ENCODE results near the gene HGF. TPM values are rescaled to one million over a fixed set of nuclear protein-coding genes. Genes with fewer than 3 reads are reported as not detected.

The HGF gene
- total and polyA plus RNA-seq, 7 donors: 0.46 to 27.2 (median 4.6) TPM

GRCh38 chr7:81690251-81690650 is 79.6 kb downstream of the HGF start:
- TF ChIP-seq POLR2AphosphoS5 (IDR thresholded peaks at IDR 0.05) (no peak), POLR2A (IDR thresholded peaks at IDR 0.05) (no peak), CTCF (IDR thresholded peaks at IDR 0.05) (no peak), EP300 (IDR thresholded peaks at IDR 0.05) (no peak)
- H3K4me1 ChIP-seq: peaks cover 0 to 3% (median 1%) of the 10 kb centered on the region in 4 donors
- no peaks in the 10 kb centered on the region for H3K27me3 ChIP-seq
- intact Hi-C loops (cut with DNase I): no loop called here
- no peaks in the 10 kb centered on the region for H3K9me3 ChIP-seq
- H3K4me3 ChIP-seq: no peak overlapping the region
- 32 to 57% methylated on average over 5 of the region's 5 CpGs for WGBS, 2 donors
- H3K36me3 ChIP-seq: no peaks in the 10 kb centered on the region
- DNase-seq: no peak
- H3K27ac ChIP-seq: no peak overlapping the region

- WGBS, 2 donors: 74 to 85% methylated on average over 4 of the region's 4 CpGs
- no peak for DNase-seq
- TF ChIP-seq POLR2A (IDR thresholded peaks at IDR 0.05) (no peak), CTCF (IDR thresholded peaks at IDR 0.05) (no peak), EP300 (IDR thresholded peaks at IDR 0.05) (no peak), POLR2AphosphoS5 (IDR thresholded peaks at IDR 0.05) (no peak)
- Histone ChIP-seq H3K27me3 (no peaks in the 10 kb centered on the region), H3K27ac (no peak overlapping the region), H3K4me1 (peaks cover 0 to 16% (median 7%) of the 10 kb centered on the region in 4 donors), H3K36me3 (no peaks in the 10 kb centered on the region), H3K4me3 (no peak overlapping the region), H3K9me3 (no peaks in the 10 kb centered on the region)
- intact Hi-C loops (cut with DNase I): no loop called here
These were observed 81.0 kb downstream of the HGF start for GRCh38 chr7:81688622-81689411.

GRCh38 chr7:81687062-81687461 is 82.8 kb downstream of the HGF start:
- no peaks in the 10 kb centered on the region for H3K27me3 ChIP-seq
- DNase-seq: no peak
- no peaks in the 10 kb centered on the region for H3K9me3 ChIP-seq
- H3K4me1 ChIP-seq: peaks cover 0 to 16% (median 7%) of the 10 kb centered on the region in 4 donors
- H3K27ac ChIP-seq: no peak overlapping the region
- intact Hi-C loops (cut with DNase I): no loop called here
- no peak overlapping the region for H3K4me3 ChIP-seq
- TF ChIP-seq POLR2AphosphoS5 (IDR thresholded peaks at IDR 0.05) (no peak), POLR2A (IDR thresholded peaks at IDR 0.05) (no peak), CTCF (IDR thresholded peaks at IDR 0.05) (no peak), EP300 (IDR thresholded peaks at IDR 0.05) (no peak)
- no peaks in the 10 kb centered on the region for H3K36me3 ChIP-seq

GRCh38 chr7:81685270-81685868 is 84.5 kb downstream of the HGF start:
- Histone ChIP-seq H3K36me3 (no peaks in the 10 kb centered on the region), H3K4me3 (no peak overlapping the region), H3K9me3 (no peaks in the 10 kb centered on the region), H3K4me1 (peaks cover 0 to 16% (median 7%) of the 10 kb centered on the region in 4 donors), H3K27ac (peak overlapping the region; percentile 24 to 72 (median 58)), H3K27me3 (no peaks in the 10 kb centered on the region)
- no peak for TF ChIP-seq CTCF (IDR thresholded peaks at IDR 0.05)
- peak in 3 of 4 donors; percentile 11 to 54 (median 50) for TF ChIP-seq POLR2AphosphoS5 (IDR thresholded peaks at IDR 0.05)
- DNase-seq: no peak
- intact Hi-C loops (cut with DNase I): no loop called here
- WGBS, 2 donors: 72% methylated on average over 3 of the region's 3 CpGs

Measured in sigmoid colon (tissue), 7 donors.